HG03066 (cell line): ENCODE results near the gene SIX1.

Source experiments
- ATAC-seq: cut with Tn5 transposase; IDR thresholded peaks from one replicate; pipeline ENCODE4 v1.9.1; 2021; ENCODE audit warnings: low read depth; ENCODE audit not compliant: unreplicated experiment

Gene SIX1

GRCh38 chr14:60643463-60644314 lies 5.6 kb downstream of the SIX1 start:
- no peak for ATAC-seq

GRCh38 chr14:60643141-60643462 lies 6.2 kb downstream of the SIX1 start:
- no peak for ATAC-seq

GRCh38 chr14:60642270-60643140 lies 6.8 kb downstream of the SIX1 start:
- no peak for ATAC-seq

GRCh38 chr14:60641742-60642269 lies 7.5 kb downstream of the SIX1 start:
- ATAC-seq = no peak

GRCh38 chr14:60640859-60641741 lies 8.2 kb downstream of the SIX1 start:
- ATAC-seq = no peak

- no peak for ATAC-seq
These were observed 9.6 kb downstream of the SIX1 start for GRCh38 chr14:60639674-60640073.

GRCh38 chr14:60637479-60638315 lies 11.6 kb downstream of the SIX1 start:
- ATAC-seq = no peak

GRCh38 chr14:60636879-60637478 lies 12.3 kb downstream of the SIX1 start:
- no peak for ATAC-seq

- ATAC-seq = no peak
These were observed 15.1 kb downstream of the SIX1 start for GRCh38 chr14:60634153-60634552.

GRCh38 chr14:60632777-60633176 lies 16.5 kb downstream of the SIX1 start:
- peak; percentile 53 for ATAC-seq

GRCh38 chr14:60632257-60632656 lies 17.0 kb downstream of the SIX1 start:
- ATAC-seq = peak; percentile 71

GRCh38 chr14:60631842-60632241 lies 17.4 kb downstream of the SIX1 start:
- no peak for ATAC-seq

- ATAC-seq = no peak
These were observed 19.1 kb downstream of the SIX1 start for GRCh38 chr14:60630129-60630528.

GRCh38 chr14:60628892-60629291 lies 20.4 kb downstream of the SIX1 start:
- no peak for ATAC-seq

GRCh38 chr14:60622917-60623257 lies 26.4 kb downstream of the SIX1 start:
- no peak for ATAC-seq

GRCh38 chr14:60622210-60622916 lies 26.9 kb downstream of the SIX1 start:
- ATAC-seq = no peak

- no peak for ATAC-seq
These were observed 27.9 kb downstream of the SIX1 start for GRCh38 chr14:60621386-60621785.

- no peak for ATAC-seq
These were observed 31.0 kb downstream of the SIX1 start for GRCh38 chr14:60618241-60618640.

- no peak for ATAC-seq
These were observed 32.8 kb downstream of the SIX1 start for GRCh38 chr14:60616461-60616959.
